ENCODE measurements around the gene MAMDC2.

GRCh38 chr9:70010015-70010414, 33.6 kb upstream of the MAMDC2 start:
- TF ChIP-seq CTCF (conservative IDR thresholded peaks at IDR 0.05 in 1 of 2, IDR thresholded peaks at IDR 0.05 in 1 of 2; ENCODE audit: low read depth in 1 of 2, low read length in 2 of 2) (no peak), EZH2 (IDR thresholded peaks at IDR 0.05; ENCODE audit: low read length, missing control alignments) (no peak)
